HepG2 (cell line): ENCODE data around the gene CSK. TPM values are rescaled to one million over a fixed set of nuclear protein-coding genes. Genes with fewer than 3 reads are reported as not detected.
A peak's percentile ranks its signal among the peaks of the same experiment; 100 is the strongest.

Experiments
- ATF7-NPFF ChIP-seq: sonication (generic); formaldehyde crosslinking; IDR thresholded peaks from 2 replicates; pipeline ENCODE4 v1.8.1; 2023; ENCODE audit warnings: mild to moderate bottlenecking, low read depth, missing genetic modification reagents, moderate library complexity
- CC2D1A ChIP-seq: sonication (generic); formaldehyde crosslinking; IDR thresholded peaks from 2 replicates; pipeline ENCODE4 v1.8.1; 2023; ENCODE audit warnings: mild to moderate bottlenecking, missing genetic modification reagents
- CHD4 ChIP-seq: fragments of 200-600 bp; sonication (generic); IDR thresholded peaks from 2 replicates; pipeline ENCODE4 v1.7.0; 2017; ENCODE audit warnings: mild to moderate bottlenecking, low read length, borderline replicate concordance
- EHMT2 ChIP-seq: fragments of 200-600 bp; sonication (generic); IDR thresholded peaks from 2 replicates; pipeline ENCODE4 v1.7.0; 2017; ENCODE audit warnings: antibody characterized with exemption, low read depth, low read length, borderline replicate concordance
- ETV6 ChIP-seq: sonication (generic); formaldehyde crosslinking; conservative IDR thresholded peaks from 2 replicates; pipeline ENCODE4 v1.4.0; 2020; ENCODE audit warnings: missing genetic modification reagents
- FOXK2 ChIP-seq: fragments of 450-650 bp; IDR thresholded peaks from 2 replicates; pipeline ENCODE4 v1.6.1; 2016
- SNAI1 ChIP-seq: sonication (generic); formaldehyde crosslinking; IDR thresholded peaks from 2 replicates; pipeline ENCODE4 v1.5.0; 2020; ENCODE audit warnings: mild to moderate bottlenecking, missing genetic modification reagents, borderline replicate concordance
- THYN1 ChIP-seq: sonication (generic); formaldehyde crosslinking; IDR thresholded peaks from 2 replicates; pipeline ENCODE4 v1.8.1; 2023; ENCODE audit warnings: low read depth, mild to moderate bottlenecking, moderate library complexity, missing genetic modification reagents, borderline replicate concordance
- ZFP82 ChIP-seq: sonication (generic); formaldehyde crosslinking; IDR thresholded peaks from 2 replicates; pipeline ENCODE4 v1.5.1; 2020; ENCODE audit warnings: mild to moderate bottlenecking, missing genetic modification reagents, borderline replicate concordance
- ZMYM2 ChIP-seq: sonication (generic); formaldehyde crosslinking; IDR thresholded peaks from 2 replicates; pipeline ENCODE4 v1.8.0; 2022; ENCODE audit warnings: mild to moderate bottlenecking, missing genetic modification reagents
- ZNF121 ChIP-seq: sonication (generic); formaldehyde crosslinking; IDR thresholded peaks from 2 replicates; pipeline ENCODE4 v1.5.0; 2020; ENCODE audit warnings: mild to moderate bottlenecking, missing genetic modification reagents
- ZNF17 ChIP-seq: sonication (generic); formaldehyde crosslinking; IDR thresholded peaks from 2 replicates; pipeline ENCODE4 v1.5.0; 2020; ENCODE audit warnings: mild to moderate bottlenecking, missing genetic modification reagents
- ZNF230 ChIP-seq: sonication (generic); formaldehyde crosslinking; IDR thresholded peaks from 2 replicates; pipeline ENCODE4 v1.4.0; 2020; ENCODE audit warnings: mild to moderate bottlenecking, missing genetic modification reagents
- ZNF83 ChIP-seq: sonication (generic); formaldehyde crosslinking; IDR thresholded peaks from 2 replicates; pipeline ENCODE4 v1.4.0; 2020; ENCODE audit warnings: missing genetic modification reagents, mild to moderate bottlenecking, borderline replicate concordance
- polyA plus RNA-seq, 8 experiments: library from polyadenylated mRNA; depleted of rRNA in 3 of 8; stranded (reverse) in 7 of 8; unstranded in 1 of 8; fragments of >200 nt; fragmentation: Illumina TruSeq in 4 of 8; extraction: Trizol in 4 of 8; gene quantifications; 2 replicates each; pipeline versions ENCODE4 v1.2.1 to v1.2.3, GENCODE V29; 2011 to 2016; ENCODE audit warnings: low read depth in 4 of 8, missing spikeins in 1 of 8, mixed read lengths in 1 of 8; ENCODE audit not compliant: insufficient read depth in 1 of 8
- total RNA-seq, 5 experiments: library from RNA; depleted of rRNA; stranded (reverse); fragments of >200 nt; fragmentation: Illumina TruSeq; extraction: Trizol; gene quantifications; 2 replicates each; pipeline ENCODE4 v1.2.3, GENCODE V29; 2016; ENCODE audit warnings: low read depth in 1 of 5
- TF ChIP-seq, protein P1 (sequence below): sonication (generic); formaldehyde crosslinking; IDR thresholded peaks from 2 replicates; pipeline ENCODE4 v1.5.0; 2020; ENCODE audit warnings: missing genetic modification reagents
- TF ChIP-seq, protein P2 (sequence below): IDR thresholded peaks from 2 replicates; pipeline ENCODE4 v1.6.1; 2012; ENCODE audit warnings: inconsistent platforms
- TF ChIP-seq, protein P3 (sequence below): sonication (generic); formaldehyde crosslinking; IDR thresholded peaks from 2 replicates; pipeline ENCODE4 v1.8.0; 2022; ENCODE audit warnings: missing genetic modification reagents, mild to moderate bottlenecking, borderline replicate concordance
- TF ChIP-seq, protein P4 (sequence below): sonication (generic); formaldehyde crosslinking; IDR thresholded peaks from 2 replicates; pipeline ENCODE4 v1.5.1; 2020; ENCODE audit warnings: mild to moderate bottlenecking, moderate library complexity, missing genetic modification reagents
- TF ChIP-seq, protein P5 (sequence below), 2 experiments: sonication (generic) in 1 of 2; formaldehyde crosslinking in 1 of 2; IDR thresholded peaks; 2 replicates each; pipeline versions ENCODE4 v1.4.0 to v1.6.1; 2018 to 2020; ENCODE audit warnings: missing genetic modification reagents in 2 of 2, borderline replicate concordance in 1 of 2, low read depth in 1 of 2, mild to moderate bottlenecking in 1 of 2, missing biosample characterization in 1 of 2
- TF ChIP-seq, protein P6 (sequence below): sonication (generic); formaldehyde crosslinking; IDR thresholded peaks from 2 replicates; pipeline ENCODE4 v1.5.0; 2020; ENCODE audit warnings: missing genetic modification reagents
- TF ChIP-seq, protein P7 (sequence below): sonication (generic); formaldehyde crosslinking; IDR thresholded peaks from 2 replicates; pipeline ENCODE4 v1.9.0; 2021; ENCODE audit warnings: missing genetic modification reagents, borderline replicate concordance

Gene CSK
- total and polyA plus RNA-seq, 2 of the 13 experiments (the other 11 are each of a cell fraction or from before 2014, with no cell fraction given) = 12.5 to 21.3 TPM

DNA sequence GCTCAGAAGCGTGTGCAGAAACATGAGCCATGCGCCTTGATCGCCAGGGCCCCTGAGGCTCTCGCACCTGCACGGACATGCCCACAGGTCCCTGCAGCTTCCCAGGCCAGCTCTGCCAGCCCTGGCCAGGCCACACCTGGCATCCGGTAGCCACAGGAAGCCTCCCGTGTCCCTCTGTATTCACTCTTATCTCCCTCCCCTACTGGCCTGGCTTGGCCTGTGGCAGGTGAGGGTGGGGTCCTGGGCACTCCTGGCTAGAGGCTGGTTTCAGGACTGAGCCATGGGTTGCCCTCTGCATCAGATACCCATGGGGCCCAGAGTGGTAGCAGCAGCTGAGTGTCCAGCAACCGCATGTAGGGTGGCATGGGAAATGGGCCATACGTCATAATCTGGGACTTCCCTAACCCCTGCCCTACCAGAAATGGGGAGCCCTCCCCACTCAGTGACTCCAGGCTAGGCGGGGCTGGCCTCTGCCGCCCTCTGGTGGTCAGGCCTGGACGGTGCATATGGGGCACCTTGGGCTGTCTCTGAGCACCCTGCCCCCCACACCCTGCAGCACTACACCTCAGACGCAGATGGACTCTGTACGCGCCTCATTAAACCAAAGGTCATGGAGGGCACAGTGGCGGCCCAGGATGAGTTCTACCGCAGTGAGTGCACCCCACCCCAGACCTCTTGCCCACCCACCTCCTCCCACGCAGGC is 18.1 kb downstream of the CSK start (continued):
- TF ChIP-seq, protein P1, sequence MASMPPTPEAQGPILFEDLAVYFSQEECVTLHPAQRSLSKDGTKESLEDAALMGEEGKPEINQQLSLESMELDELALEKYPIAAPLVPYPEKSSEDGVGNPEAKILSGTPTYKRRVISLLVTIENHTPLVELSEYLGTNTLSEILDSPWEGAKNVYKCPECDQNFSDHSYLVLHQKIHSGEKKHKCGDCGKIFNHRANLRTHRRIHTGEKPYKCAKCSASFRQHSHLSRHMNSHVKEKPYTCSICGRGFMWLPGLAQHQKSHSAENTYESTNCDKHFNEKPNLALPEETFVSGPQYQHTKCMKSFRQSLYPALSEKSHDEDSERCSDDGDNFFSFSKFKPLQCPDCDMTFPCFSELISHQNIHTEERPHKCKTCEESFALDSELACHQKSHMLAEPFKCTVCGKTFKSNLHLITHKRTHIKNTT (CRISPR knock-in tag) = no peak
- no peak for TF ChIP-seq THYN1 (CRISPR knock-in tag)
- TF ChIP-seq, protein P2, sequence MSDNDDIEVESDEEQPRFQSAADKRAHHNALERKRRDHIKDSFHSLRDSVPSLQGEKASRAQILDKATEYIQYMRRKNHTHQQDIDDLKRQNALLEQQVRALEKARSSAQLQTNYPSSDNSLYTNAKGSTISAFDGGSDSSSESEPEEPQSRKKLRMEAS = peak; percentile 13; the same call in 1 of the 2 replicates
- TF ChIP-seq, protein P3, sequence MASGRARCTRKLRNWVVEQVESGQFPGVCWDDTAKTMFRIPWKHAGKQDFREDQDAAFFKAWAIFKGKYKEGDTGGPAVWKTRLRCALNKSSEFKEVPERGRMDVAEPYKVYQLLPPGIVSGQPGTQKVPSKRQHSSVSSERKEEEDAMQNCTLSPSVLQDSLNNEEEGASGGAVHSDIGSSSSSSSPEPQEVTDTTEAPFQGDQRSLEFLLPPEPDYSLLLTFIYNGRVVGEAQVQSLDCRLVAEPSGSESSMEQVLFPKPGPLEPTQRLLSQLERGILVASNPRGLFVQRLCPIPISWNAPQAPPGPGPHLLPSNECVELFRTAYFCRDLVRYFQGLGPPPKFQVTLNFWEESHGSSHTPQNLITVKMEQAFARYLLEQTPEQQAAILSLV (CRISPR knock-in tag) = no peak
- TF ChIP-seq ZNF230 = no peak
- TF ChIP-seq, protein P4, sequence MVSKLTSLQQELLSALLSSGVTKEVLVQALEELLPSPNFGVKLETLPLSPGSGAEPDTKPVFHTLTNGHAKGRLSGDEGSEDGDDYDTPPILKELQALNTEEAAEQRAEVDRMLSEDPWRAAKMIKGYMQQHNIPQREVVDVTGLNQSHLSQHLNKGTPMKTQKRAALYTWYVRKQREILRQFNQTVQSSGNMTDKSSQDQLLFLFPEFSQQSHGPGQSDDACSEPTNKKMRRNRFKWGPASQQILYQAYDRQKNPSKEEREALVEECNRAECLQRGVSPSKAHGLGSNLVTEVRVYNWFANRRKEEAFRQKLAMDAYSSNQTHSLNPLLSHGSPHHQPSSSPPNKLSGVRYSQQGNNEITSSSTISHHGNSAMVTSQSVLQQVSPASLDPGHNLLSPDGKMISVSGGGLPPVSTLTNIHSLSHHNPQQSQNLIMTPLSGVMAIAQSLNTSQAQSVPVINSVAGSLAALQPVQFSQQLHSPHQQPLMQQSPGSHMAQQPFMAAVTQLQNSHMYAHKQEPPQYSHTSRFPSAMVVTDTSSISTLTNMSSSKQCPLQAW = peak; percentile 70
- TF ChIP-seq ZMYM2 = no peak
- TF ChIP-seq ZNF83 (CRISPR knock-in tag) = no peak
- TF ChIP-seq, protein P5, sequence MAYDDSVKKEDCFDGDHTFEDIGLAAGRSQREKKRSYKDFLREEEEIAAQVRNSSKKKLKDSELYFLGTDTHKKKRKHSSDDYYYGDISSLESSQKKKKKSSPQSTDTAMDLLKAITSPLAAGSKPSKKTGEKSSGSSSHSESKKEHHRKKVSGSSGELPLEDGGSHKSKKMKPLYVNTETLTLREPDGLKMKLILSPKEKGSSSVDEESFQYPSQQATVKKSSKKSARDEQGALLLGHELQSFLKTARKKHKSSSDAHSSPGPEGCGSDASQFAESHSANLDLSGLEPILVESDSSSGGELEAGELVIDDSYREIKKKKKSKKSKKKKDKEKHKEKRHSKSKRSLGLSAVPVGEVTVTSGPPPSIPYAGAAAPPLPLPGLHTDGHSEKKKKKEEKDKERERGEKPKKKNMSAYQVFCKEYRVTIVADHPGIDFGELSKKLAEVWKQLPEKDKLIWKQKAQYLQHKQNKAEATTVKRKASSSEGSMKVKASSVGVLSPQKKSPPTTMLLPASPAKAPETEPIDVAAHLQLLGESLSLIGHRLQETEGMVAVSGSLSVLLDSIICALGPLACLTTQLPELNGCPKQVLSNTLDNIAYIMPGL (CRISPR knock-in tag; IDR thresholded peaks at IDR 0.05; ENCODE audit: borderline replicate concordance in 1 of 2, low read depth in 1 of 2) = peak; percentile 49 to 78; a peak in 2 of 4 replicates
- no peak for TF ChIP-seq ZFP82
- TF ChIP-seq ZNF121 = no peak
- TF ChIP-seq ZNF17 (CRISPR knock-in tag) = no peak
- no peak for TF ChIP-seq EHMT2
- TF ChIP-seq CHD4 = no peak
- no peak for TF ChIP-seq ETV6 (CRISPR knock-in tag)
- no peak for TF ChIP-seq FOXK2
- TF ChIP-seq ATF7-NPFF = no peak
- no peak for TF ChIP-seq CC2D1A
- TF ChIP-seq, protein P6, sequence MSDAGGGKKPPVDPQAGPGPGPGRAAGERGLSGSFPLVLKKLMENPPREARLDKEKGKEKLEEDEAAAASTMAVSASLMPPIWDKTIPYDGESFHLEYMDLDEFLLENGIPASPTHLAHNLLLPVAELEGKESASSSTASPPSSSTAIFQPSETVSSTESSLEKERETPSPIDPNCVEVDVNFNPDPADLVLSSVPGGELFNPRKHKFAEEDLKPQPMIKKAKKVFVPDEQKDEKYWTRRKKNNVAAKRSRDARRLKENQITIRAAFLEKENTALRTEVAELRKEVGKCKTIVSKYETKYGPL (CRISPR knock-in tag) = no peak
- TF ChIP-seq SNAI1 (CRISPR knock-in tag) = no peak
- TF ChIP-seq, protein P7, sequence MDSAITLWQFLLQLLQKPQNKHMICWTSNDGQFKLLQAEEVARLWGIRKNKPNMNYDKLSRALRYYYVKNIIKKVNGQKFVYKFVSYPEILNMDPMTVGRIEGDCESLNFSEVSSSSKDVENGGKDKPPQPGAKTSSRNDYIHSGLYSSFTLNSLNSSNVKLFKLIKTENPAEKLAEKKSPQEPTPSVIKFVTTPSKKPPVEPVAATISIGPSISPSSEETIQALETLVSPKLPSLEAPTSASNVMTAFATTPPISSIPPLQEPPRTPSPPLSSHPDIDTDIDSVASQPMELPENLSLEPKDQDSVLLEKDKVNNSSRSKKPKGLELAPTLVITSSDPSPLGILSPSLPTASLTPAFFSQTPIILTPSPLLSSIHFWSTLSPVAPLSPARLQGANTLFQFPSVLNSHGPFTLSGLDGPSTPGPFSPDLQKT (CRISPR knock-in tag) = no peak
